ENCODE measurements around the gene ITFG2. TPM values are rescaled to one million over a fixed set of nuclear protein-coding genes. Genes with fewer than 3 reads are reported as not detected.

Gene ITFG2
- total and polyA plus RNA-seq, 4 donors = 7.5 to 26.3 (median 11.4) TPM

DNA sequence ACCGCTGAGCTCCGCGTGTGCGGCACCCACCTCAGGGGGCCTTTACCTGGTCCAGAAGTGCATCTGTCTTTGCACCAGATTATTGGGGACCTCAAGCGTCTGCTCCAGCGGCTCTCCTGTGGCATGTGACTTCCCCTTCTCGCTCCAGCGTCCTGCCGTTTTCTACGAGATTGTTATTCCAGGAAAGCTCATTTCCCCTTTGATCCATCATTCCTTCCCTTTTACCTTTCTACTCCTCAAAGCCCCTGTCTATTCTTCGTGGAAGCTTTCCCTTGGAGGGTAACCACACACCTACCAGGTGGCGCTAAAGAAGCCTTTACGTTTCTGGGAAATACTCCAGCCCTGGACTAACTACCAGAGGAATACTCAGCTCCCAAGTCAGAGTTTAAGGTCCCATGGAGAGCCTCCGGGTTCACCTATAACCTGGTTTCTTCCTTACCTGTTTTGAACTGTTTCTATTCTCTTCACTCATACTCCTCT lies 16.2 kb upstream of the ITFG2 start:
- Histone ChIP-seq H3K27me3 (ENCODE audit: control insufficient read depth in 4 of 4, insufficient read depth in 4 of 4, low read length in 3 of 4) (no peaks in the 10 kb centered on the region), H3K36me3 (ENCODE audit: control insufficient read depth in 4 of 4, insufficient read depth in 3 of 4, low read depth in 1 of 4, low read length in 3 of 4) (peaks cover 6 to 38% (median 34%) of the 10 kb centered on the region in 4 donors), H3K9ac (ENCODE audit: low read depth in 1 of 2, low read length in 2 of 2) (peak overlapping the region; percentile 13 to 73), H3K27ac (ENCODE audit: low read depth in 1 of 2, low read length in 2 of 2) (peak overlapping the region; percentile 65 to 83), H3K4me1 (ENCODE audit: control insufficient read depth in 4 of 4, insufficient read depth in 4 of 4, low read length in 3 of 4) (peaks cover 4 to 31% (median 20%) of the 10 kb centered on the region in 4 donors), H3K4me3 (ENCODE audit: low read depth in 1 of 3, low read length in 3 of 3) (peak overlapping the region; percentile 79 to 93 (median 87)), H3K9me3 (ENCODE audit: control insufficient read depth in 4 of 4, low read length in 3 of 4) (no peaks in the 10 kb centered on the region)
- TF ChIP-seq GABPA (IDR thresholded peaks at IDR 0.05 in 1 of 2, conservative IDR thresholded peaks at IDR 0.05 in 1 of 2) = peak in 1 of 2 donors; percentile 6
- TF ChIP-seq, protein P1, sequence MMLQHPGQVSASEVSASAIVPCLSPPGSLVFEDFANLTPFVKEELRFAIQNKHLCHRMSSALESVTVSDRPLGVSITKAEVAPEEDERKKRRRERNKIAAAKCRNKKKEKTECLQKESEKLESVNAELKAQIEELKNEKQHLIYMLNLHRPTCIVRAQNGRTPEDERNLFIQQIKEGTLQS (IDR thresholded peaks at IDR 0.05) = no peak
- TF ChIP-seq RXRA (IDR thresholded peaks at IDR 0.05) = no peak
- 2% methylated on average over 14 of the region's 14 CpGs for WGBS
- DNase-seq (ENCODE audit: low spot score) = no peak

DNA sequence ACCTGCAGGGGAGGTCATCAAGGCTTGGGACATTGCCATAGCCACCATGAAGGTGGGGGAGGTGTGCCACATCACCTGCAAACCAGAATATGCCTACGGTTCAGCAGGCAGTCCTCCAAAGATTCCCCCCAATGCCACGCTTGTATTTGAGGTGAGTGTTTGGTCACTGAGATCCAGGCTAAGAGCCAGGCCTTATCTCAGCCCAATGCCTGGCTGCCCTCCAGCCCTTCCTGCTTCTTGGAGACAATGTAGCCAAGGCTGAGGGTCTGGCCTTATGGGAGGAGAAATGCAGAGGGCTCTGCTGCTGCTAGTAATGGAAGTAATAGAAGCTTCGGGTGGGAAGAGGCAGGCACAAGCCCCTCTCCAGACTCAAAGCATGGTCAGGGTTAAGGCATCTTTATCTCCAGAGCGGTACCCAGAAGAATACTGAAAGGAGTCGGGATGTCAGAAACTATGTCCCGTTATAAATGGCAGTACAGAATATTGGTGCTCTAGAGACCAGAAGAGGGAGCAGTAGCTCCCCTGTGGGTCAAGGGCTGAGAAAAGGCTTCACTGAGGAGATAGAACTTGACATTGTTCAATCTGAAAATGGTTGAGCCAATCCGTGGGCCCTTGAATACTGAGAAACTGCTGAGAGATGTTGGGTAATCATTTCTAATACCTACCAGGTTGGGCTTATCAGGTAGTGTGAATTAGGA lies 14.6 kb upstream of the ITFG2 start:
- Histone ChIP-seq H3K4me1 (ENCODE audit: control insufficient read depth in 4 of 4, insufficient read depth in 4 of 4, low read length in 3 of 4) (peaks cover 4 to 31% (median 20%) of the 10 kb centered on the region in 4 donors), H3K9ac (ENCODE audit: low read depth in 1 of 2, low read length in 2 of 2) (no peak overlapping the region), H3K9me3 (ENCODE audit: control insufficient read depth in 4 of 4, low read length in 3 of 4) (no peaks in the 10 kb centered on the region), H3K4me3 (ENCODE audit: low read depth in 1 of 3, low read length in 3 of 3) (no peak overlapping the region), H3K36me3 (ENCODE audit: control insufficient read depth in 4 of 4, insufficient read depth in 3 of 4, low read depth in 1 of 4, low read length in 3 of 4) (peaks cover 11 to 53% (median 46%) of the 10 kb centered on the region in 4 donors), H3K27me3 (ENCODE audit: control insufficient read depth in 4 of 4, insufficient read depth in 4 of 4, low read length in 3 of 4) (no peaks in the 10 kb centered on the region), H3K27ac (ENCODE audit: low read depth in 1 of 2, low read length in 2 of 2) (no peak overlapping the region)
- DNase-seq (ENCODE audit: low spot score) = no peak
- TF ChIP-seq FOXA2 (IDR thresholded peaks at IDR 0.05) = no peak
- TF ChIP-seq, protein P2, sequence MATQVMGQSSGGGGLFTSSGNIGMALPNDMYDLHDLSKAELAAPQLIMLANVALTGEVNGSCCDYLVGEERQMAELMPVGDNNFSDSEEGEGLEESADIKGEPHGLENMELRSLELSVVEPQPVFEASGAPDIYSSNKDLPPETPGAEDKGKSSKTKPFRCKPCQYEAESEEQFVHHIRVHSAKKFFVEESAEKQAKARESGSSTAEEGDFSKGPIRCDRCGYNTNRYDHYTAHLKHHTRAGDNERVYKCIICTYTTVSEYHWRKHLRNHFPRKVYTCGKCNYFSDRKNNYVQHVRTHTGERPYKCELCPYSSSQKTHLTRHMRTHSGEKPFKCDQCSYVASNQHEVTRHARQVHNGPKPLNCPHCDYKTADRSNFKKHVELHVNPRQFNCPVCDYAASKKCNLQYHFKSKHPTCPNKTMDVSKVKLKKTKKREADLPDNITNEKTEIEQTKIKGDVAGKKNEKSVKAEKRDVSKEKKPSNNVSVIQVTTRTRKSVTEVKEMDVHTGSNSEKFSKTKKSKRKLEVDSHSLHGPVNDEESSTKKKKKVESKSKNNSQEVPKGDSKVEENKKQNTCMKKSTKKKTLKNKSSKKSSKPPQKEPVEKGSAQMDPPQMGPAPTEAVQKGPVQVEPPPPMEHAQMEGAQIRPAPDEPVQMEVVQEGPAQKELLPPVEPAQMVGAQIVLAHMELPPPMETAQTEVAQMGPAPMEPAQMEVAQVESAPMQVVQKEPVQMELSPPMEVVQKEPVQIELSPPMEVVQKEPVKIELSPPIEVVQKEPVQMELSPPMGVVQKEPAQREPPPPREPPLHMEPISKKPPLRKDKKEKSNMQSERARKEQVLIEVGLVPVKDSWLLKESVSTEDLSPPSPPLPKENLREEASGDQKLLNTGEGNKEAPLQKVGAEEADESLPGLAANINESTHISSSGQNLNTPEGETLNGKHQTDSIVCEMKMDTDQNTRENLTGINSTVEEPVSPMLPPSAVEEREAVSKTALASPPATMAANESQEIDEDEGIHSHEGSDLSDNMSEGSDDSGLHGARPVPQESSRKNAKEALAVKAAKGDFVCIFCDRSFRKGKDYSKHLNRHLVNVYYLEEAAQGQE (IDR thresholded peaks at IDR 0.05) = no peak
- peak; percentile 26 to 31 for TF ChIP-seq RAD21 (IDR thresholded peaks at IDR 0.05)
- TF ChIP-seq FOXA1 (IDR thresholded peaks at IDR 0.05) = no peak
- no peak for TF ChIP-seq HNF4G (IDR thresholded peaks at IDR 0.05)
- no peak for TF ChIP-seq EGR1 (IDR thresholded peaks at IDR 0.05; ENCODE audit: low read depth in 2 of 2)
- TF ChIP-seq, protein P1 (IDR thresholded peaks at IDR 0.05) = no peak
- 64% methylated on average over 7 of the region's 7 CpGs for WGBS

DNA sequence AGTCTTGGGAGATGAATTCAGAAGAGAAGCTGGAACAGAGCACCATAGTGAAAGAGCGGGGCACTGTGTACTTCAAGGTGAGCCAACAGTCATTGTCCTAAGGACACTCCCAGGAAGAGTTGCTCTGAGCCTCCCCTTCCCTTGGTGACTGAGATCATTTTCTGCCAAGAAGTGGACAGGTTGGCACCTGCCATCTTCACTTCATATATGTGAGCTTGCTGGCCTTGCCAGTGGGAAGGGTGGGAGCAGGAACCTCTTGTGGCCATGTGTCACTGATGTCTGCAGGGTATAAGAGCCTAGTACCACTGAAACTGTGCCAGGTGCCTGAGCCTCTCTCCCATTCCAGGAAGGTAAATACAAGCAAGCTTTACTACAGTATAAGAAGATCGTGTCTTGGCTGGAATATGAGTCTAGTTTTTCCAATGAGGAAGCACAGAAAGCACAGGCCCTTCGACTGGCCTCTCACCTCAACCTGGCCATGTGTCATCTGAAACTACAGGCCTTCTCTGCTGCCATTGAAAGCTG lies 12.4 kb upstream of the ITFG2 start:
- Histone ChIP-seq H3K4me3 (ENCODE audit: low read depth in 1 of 3, low read length in 3 of 3) (no peak overlapping the region), H3K4me1 (ENCODE audit: control insufficient read depth in 4 of 4, insufficient read depth in 4 of 4, low read length in 3 of 4) (peaks cover 2 to 34% (median 30%) of the 10 kb centered on the region in 4 donors), H3K27ac (ENCODE audit: low read depth in 1 of 2, low read length in 2 of 2) (no peak overlapping the region), H3K9ac (ENCODE audit: low read depth in 1 of 2, low read length in 2 of 2) (no peak overlapping the region), H3K36me3 (ENCODE audit: control insufficient read depth in 4 of 4, insufficient read depth in 3 of 4, low read depth in 1 of 4, low read length in 3 of 4) (peaks cover 18 to 70% (median 54%) of the 10 kb centered on the region in 4 donors), H3K9me3 (ENCODE audit: control insufficient read depth in 4 of 4, low read length in 3 of 4) (no peaks in the 10 kb centered on the region), H3K27me3 (ENCODE audit: control insufficient read depth in 4 of 4, insufficient read depth in 4 of 4, low read length in 3 of 4) (no peaks in the 10 kb centered on the region)
- WGBS = 87% methylated on average over 3 of the region's 3 CpGs
- DNase-seq (ENCODE audit: low spot score) = no peak
- TF ChIP-seq TAF1 (conservative IDR thresholded peaks at IDR 0.05) (no peak), RXRA (IDR thresholded peaks at IDR 0.05) (no peak), YY1 (IDR thresholded peaks at IDR 0.05) (no peak), NR2F2 (IDR thresholded peaks at IDR 0.05) (no peak)
- TF ChIP-seq, protein P3, sequence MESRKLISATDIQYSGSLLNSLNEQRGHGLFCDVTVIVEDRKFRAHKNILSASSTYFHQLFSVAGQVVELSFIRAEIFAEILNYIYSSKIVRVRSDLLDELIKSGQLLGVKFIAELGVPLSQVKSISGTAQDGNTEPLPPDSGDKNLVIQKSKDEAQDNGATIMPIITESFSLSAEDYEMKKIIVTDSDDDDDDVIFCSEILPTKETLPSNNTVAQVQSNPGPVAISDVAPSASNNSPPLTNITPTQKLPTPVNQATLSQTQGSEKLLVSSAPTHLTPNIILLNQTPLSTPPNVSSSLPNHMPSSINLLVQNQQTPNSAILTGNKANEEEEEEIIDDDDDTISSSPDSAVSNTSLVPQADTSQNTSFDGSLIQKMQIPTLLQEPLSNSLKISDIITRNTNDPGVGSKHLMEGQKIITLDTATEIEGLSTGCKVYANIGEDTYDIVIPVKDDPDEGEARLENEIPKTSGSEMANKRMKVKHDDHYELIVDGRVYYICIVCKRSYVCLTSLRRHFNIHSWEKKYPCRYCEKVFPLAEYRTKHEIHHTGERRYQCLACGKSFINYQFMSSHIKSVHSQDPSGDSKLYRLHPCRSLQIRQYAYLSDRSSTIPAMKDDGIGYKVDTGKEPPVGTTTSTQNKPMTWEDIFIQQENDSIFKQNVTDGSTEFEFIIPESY (IDR thresholded peaks at IDR 0.05) = no peak
